ENCODE measurements around the gene AFAP1.

AFAP1 gene

GRCh38 chr4:7804756-7805385 lies 134.8 kb downstream of the AFAP1 start:
- DNase-seq (ENCODE audit: low spot score) = peak; percentile 72
- H3K4me3 ChIP-seq = no peak overlapping the region
- H3K27ac ChIP-seq = peak overlapping the region; percentile 74 to 93
- TF ChIP-seq, protein P1, sequence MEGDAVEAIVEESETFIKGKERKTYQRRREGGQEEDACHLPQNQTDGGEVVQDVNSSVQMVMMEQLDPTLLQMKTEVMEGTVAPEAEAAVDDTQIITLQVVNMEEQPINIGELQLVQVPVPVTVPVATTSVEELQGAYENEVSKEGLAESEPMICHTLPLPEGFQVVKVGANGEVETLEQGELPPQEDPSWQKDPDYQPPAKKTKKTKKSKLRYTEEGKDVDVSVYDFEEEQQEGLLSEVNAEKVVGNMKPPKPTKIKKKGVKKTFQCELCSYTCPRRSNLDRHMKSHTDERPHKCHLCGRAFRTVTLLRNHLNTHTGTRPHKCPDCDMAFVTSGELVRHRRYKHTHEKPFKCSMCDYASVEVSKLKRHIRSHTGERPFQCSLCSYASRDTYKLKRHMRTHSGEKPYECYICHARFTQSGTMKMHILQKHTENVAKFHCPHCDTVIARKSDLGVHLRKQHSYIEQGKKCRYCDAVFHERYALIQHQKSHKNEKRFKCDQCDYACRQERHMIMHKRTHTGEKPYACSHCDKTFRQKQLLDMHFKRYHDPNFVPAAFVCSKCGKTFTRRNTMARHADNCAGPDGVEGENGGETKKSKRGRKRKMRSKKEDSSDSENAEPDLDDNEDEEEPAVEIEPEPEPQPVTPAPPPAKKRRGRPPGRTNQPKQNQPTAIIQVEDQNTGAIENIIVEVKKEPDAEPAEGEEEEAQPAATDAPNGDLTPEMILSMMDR (IDR thresholded peaks at IDR 0.05) = no peak

GRCh38 chr4:7803992-7804755 lies 135.5 kb downstream of the AFAP1 start:
- TF ChIP-seq, protein P1 (IDR thresholded peaks at IDR 0.05) = peak; percentile 93
- H3K27ac ChIP-seq = peak overlapping the region in 1 of 2 donors; percentile 93
- H3K4me3 ChIP-seq = no peak overlapping the region
- peak; percentile 89 for DNase-seq (ENCODE audit: low spot score)

DNA sequence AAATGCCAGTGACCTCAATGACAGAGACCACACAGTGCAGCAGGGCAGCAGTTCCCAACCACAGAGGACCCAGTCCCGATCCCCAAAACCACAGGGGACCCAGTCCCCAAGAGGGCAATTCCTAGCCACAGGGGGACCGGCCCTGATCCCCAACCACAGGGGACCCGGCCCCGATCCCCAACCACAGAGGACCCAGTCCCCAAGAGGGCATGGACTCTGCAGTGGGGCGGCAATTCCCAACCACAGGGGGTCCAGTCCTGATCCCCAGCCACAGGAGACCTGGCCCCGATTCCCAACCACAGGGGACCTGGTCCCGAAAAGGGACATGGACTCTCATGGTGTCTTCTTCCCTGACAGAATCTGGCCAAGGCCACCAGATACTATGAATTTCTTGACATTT lies 136.3 kb downstream of the AFAP1 start:
- DNase-seq (ENCODE audit: low spot score) = no peak
- TF ChIP-seq, protein P1 (IDR thresholded peaks at IDR 0.05) = no peak
- peak overlapping the region in 1 of 2 donors; percentile 7 for H3K27ac ChIP-seq

GRCh38 chr4:7802093-7802726 lies 137.5 kb downstream of the AFAP1 start:
- TF ChIP-seq, protein P1 (IDR thresholded peaks at IDR 0.05) = peak; percentile 92
- Histone ChIP-seq H3K27ac (no peak overlapping the region), H3K4me3 (no peak overlapping the region)
- no peak for DNase-seq (ENCODE audit: low spot score)

More for the DNA sequence above, 136.3 kb downstream of the AFAP1 start:
- no peak overlapping the region for H3K4me3 ChIP-seq

DNA sequence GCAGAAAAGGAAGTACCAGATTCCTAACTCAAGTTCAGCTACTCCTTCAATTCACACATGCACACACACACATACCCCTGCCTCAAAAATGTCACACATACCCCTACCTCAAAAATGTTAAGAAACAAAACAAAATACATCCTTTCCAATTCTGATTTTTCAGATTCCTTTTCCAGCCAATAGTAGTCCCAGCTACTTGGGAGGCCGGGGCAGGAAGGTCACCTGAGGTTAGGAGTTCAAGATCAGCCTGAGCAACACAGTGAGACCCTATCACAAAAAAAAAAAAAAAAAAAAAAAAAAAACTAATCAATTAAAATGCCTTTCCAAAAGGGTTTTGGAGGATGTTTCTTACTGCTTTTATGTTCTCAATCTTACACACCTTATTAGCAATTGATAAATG lies 138.0 kb downstream of the AFAP1 start:
- Histone ChIP-seq H3K4me3 (no peak overlapping the region), H3K27ac (no peak overlapping the region)
- TF ChIP-seq, protein P1 (IDR thresholded peaks at IDR 0.05) = no peak
- DNase-seq (ENCODE audit: low spot score) = no peak

DNA sequence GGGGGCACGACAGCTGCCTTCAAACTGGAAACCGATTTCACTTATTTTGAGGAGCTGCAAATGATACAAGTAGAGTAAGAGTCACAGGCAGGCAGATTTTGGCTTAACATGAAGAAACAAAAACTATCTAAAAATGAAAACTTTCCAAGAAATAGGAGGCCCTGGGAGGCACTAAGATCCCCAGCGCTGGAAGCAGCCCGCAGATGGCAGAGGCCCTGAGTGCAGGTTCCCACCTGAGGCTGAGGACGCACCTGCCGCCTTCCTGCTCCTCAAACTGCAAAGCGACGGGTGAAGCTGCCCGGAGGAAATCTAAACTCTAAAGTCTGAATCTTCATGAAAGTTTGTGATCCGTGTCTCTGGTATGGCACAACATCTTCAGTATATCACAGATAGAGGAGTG lies 138.7 kb downstream of the AFAP1 start:
- TF ChIP-seq, protein P1 (IDR thresholded peaks at IDR 0.05) = no peak
- no peak overlapping the region for H3K4me3 ChIP-seq
- no peak overlapping the region for H3K27ac ChIP-seq
- no peak for DNase-seq (ENCODE audit: low spot score)
